Hematopoietic multipotent progenitor cell treated with erythropoietin and hydrocortisone succinate and interleukin-3 and kit ligand, for 17 days (in vitro differentiated cells): ENCODE results near the gene CLSTN2.

Experiments
- DNase-seq: peaks from one replicate; pipeline ENCODE4 v3.0.0-alpha.2; 2015; ENCODE audit warnings: low spot score

CLSTN2 gene

DNA sequence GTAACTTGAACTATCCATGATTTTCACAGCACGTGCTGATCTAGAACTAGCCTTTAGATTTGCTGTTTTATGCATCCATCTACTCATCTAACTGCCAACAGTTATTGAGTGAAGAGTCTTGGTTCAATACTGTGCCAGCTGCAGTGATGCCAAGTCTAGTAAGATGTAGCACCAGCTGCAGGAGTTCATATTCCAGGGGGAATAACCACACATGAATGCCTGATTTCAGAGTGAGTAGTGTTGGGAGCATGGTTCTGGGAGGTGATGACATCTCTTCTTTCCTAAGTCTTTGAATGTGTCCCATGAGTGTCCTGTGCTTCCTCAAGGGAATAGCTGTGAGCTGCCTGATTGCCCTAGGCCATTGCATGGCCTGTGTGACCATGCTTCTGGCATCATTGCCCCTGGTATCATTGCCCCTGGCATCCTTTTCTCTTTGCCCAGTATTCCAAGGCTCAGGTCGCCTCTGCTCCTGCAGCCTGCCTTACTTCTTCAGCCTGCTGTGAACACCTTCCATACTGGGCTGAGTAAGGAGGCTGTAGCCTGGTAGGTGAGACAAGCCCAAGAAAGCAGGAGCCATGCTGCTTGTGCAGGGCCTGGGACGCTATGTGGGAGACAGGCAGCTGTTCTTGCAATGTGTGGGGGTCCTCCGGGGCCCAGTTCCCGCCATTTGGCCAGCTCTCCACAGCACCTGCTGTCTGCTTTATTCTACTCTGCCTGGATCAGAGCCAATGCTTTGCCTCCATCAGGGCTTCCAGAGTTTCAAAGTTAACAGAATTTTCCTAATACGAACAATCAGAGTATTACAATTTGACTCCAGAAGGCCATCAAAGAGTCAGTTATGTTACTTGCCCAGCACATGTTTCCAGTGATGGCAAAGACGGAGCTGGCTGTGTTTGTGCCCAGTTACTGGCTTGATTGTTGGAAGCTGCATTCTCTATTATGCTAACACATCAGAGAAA lies 73.2 kb downstream of the CLSTN2 start:
- no peak for DNase-seq

DNA sequence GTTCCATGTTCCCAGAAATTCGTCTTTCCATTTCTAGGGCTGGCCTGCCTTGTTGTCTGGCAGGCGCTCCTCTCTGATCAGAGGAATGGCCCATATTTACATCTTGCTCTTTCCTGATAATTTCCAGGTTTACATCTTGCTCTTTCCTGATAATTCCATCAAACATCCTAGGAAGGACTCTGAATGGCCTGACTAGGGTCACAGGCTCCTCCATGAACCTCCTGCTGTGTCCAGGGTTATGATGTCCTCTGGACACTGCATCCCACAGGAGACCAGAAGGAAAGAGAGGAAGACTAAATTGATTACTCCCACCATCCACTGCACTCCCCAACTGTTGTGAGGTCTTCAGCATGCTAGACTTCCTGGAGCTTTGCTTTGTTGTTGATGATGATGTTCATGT lies 75.4 kb downstream of the CLSTN2 start:
- no peak for DNase-seq

GRCh38 chr3:140011086-140011485 lies 76.1 kb downstream of the CLSTN2 start:
- no peak for DNase-seq

- DNase-seq: no peak
These were observed 76.8 kb downstream of the CLSTN2 start for GRCh38 chr3:140011611-140012277.

GRCh38 chr3:140013220-140013619 lies 78.2 kb downstream of the CLSTN2 start:
- no peak for DNase-seq

GRCh38 chr3:140014831-140015495 lies 80.0 kb downstream of the CLSTN2 start:
- no peak for DNase-seq

DNA sequence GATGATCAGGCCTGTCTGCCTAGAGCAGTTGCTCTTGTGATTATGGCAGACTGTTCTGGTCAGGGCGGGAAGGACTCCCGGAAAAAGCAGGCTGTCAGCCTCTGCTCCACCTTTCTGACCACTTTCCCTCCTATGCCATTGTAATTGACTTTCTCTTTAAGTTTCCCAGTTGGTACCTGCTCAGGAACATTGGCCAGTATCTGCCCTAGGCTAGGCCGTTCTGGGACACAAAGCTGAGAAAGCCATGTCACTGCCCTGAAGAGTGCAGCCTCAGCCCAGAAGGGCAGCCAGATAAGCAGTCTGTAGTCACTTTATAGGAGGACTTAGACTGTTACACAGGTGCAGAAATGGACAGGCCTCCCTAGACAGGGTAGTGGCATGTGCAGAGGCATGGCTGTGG lies 80.8 kb downstream of the CLSTN2 start:
- no peak for DNase-seq

- no peak for DNase-seq
These were observed 83.6 kb downstream of the CLSTN2 start for GRCh38 chr3:140018556-140018955.

- no peak for DNase-seq
These were observed 85.0 kb downstream of the CLSTN2 start for GRCh38 chr3:140019946-140020345.

DNA sequence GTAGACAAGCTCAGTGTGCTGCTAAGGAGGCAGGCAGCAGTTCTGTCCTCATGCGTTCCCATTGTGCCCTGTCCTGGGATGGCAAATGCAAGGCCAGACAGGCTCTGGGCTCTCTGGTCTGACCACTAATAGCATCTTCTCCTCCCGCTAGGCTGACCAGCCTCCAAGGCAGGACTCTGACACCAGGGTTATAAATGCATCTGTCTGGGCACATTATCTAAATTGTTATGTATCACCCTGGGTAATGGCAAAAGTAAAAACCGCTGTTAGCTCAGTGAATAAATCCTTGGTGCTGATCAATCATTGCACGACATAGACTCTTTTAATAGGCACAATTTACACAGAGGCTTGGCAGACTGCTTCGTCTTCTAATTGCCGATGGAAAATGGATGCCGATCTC lies 85.6 kb downstream of the CLSTN2 start:
- DNase-seq: no peak

DNA sequence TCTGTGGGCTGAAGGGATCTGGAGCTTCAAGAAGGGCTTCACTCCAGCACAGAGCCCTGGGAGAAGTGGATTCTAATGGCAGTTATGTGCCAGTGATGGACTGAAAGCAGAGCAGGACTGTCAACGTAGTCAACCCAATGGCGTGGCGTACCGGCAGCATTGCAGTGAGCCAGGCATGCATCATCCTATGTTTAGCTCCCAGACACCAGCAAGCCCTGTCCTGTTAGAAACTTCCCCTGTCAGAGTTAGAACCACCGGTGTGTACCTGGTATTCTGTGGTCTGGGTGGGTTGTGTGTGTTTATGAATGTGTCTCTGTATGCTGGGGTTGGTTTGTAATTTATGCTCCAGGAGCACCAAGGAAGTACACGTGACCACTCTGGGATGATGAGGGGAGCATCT lies 86.3 kb downstream of the CLSTN2 start:
- DNase-seq: no peak

- no peak for DNase-seq
These were observed 87.2 kb downstream of the CLSTN2 start for GRCh38 chr3:140022066-140022770.

GRCh38 chr3:140023616-140024530 lies 88.9 kb downstream of the CLSTN2 start:
- DNase-seq: no peak

GRCh38 chr3:140031170-140031569 lies 96.2 kb downstream of the CLSTN2 start:
- no peak for DNase-seq

- no peak for DNase-seq
These were observed 99.1 kb downstream of the CLSTN2 start for GRCh38 chr3:140034058-140034457.

- DNase-seq: no peak
These were observed 100.9 kb downstream of the CLSTN2 start for GRCh38 chr3:140035871-140036270.

GRCh38 chr3:140050396-140050795 lies 115.4 kb downstream of the CLSTN2 start:
- DNase-seq: no peak

DNA sequence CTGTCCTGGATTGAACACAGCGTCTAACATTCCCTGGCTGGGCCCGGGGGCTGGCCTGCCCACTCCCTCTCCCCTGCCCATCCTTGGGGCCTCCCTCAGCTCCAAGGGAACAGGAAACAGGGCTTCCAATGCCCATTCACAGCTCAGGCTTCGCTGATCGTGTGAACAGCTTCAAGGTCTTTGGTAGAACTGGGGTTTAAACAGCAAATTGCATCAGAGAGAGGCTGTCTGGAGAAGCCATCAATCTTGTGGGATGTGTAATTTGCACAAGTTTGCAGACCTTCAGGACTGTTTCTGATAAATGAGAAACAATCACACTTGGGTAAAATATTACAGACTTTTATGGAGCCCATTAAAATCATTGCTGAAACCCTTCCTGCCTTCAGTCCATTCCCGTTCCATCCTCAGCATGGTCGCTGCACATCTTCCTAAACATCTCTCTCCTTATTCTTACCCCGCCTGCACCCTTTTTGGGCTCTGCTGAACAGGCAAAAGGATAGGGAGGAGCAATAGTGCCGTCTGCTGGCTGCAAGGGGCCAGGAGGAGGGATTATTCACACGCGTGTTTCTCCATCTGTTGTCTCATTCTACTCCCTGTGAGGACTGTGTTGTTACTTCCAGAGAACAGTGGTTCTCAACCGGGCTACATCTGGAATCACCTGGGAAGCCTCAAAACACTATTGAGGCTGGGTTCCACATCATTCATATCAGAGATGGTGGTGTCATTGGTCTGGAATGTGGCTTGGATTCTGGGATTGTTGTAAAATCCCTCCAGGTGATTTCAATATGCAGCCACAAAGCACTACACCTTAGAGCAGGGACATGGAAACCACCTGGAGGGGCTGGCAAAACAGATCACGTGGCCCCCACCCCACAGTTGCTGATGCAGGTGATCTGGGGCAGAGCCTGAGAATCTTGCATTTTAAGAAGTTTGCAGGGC lies 116.3 kb downstream of the CLSTN2 start:
- no peak for DNase-seq

DNA sequence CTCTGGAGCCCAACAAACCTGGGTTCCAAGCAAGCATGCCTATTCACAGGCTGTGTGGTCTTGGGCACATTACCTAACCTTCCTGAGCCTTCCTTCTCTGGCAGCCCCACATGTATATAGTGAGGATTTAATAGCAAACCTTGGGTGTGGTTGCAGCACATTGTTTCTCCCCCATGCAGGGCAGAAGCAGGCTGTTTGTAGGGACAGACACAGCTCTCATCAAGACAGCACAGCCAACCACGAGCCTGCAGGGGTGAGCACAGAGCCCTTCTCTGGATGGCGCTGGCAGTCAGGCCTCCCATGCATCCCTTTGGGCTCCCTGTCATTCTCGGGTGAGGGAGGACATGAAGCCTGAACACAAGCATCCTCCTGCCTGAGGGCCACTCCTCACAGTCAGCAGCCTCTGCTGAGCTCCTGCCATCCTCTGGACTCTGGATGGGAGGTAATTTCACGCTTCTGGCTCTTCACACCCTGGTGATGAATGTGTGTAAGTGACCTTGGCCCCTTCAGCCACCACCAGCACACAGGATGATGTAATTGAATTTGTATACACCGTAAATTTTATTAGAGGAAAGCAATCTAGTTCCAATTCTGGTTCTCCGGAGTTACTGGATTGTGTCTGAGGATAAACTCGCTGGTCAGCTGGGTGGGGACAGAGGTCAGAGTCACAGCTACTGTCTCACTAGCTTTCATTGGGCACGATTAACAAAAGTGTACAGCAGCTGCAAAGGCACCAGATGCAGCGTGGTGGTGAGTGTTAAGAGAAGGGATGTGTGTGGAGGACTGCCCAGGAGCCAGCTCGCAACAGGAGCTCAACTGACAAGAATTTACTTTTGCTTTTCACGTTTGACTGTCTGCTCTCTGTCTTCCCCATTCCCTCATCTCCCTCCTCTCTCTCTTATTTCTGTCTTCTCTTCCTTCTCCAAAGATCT lies 118.1 kb downstream of the CLSTN2 start:
- no peak for DNase-seq
